Gastroesophageal sphincter (tissue), 4 donors: ENCODE data around the gene GRM7. TPM values are rescaled to one million over a fixed set of nuclear protein-coding genes. Genes with fewer than 3 reads are reported as not detected.

Source experiments
- ATAC-seq: fragments of 150-250 bp; one replicate; pipeline ENCODE4 v1.9.1; 2016; ENCODE audit warnings: mild to moderate bottlenecking, moderate library complexity
- H3K27ac ChIP-seq, 4 donors: fragments of 200-600 bp; sonication (generic) in 3 of 4; 1 replicate in 3 of 4; 2 replicates in 1 of 4; pipeline ENCODE4 v1.5.1; 2016 to 2019
- H3K27me3 ChIP-seq: fragments of 200-600 bp; sonication (generic); one replicate; pipeline ENCODE4 v1.5.1; 2019
- H3K36me3 ChIP-seq, 2 donors: fragments of 200-600 bp; sonication (generic); one replicate each; pipeline ENCODE4 v1.5.1; 2019; ENCODE audit warnings: control low read depth in 1 of 2
- H3K4me1 ChIP-seq, 3 donors: fragments of 200-600 bp; sonication (generic); 1 replicate in 2 of 3; 2 replicates in 1 of 3; pipeline ENCODE4 v1.5.1; 2016 to 2019; ENCODE audit warnings: control low read depth in 2 of 3
- H3K4me3 ChIP-seq, 2 donors: fragments of 200-600 bp; sonication (generic); one replicate each; pipeline ENCODE4 v1.5.1; 2019; ENCODE audit warnings: mild to moderate bottlenecking in 1 of 2, moderate library complexity in 1 of 2
- H3K9me3 ChIP-seq, 3 donors: fragments of 200-600 bp; sonication (generic); one replicate each; pipeline ENCODE4 v1.5.1; 2017 to 2019; ENCODE audit warnings: control low read depth in 2 of 3
- CTCF ChIP-seq, 4 experiments: fragments of 200-600 bp in 2 of 4; fragments of 450-650 bp in 2 of 4; sonication (generic) in 1 of 4; IDR thresholded peaks; one replicate each; pipeline ENCODE4 v1.5.1; 2017 to 2019; ENCODE audit warnings: antibody characterized with exemption in 4 of 4, mild to moderate bottlenecking in 2 of 4, moderate library complexity in 2 of 4
- EP300 ChIP-seq: sonication (generic); formaldehyde crosslinking; IDR thresholded peaks from one replicate; pipeline ENCODE4 v1.6.1; 2017; ENCODE audit warnings: antibody characterized with exemption, mild to moderate bottlenecking
- POLR2A ChIP-seq, 2 donors: fragments of 450-650 bp; IDR thresholded peaks; one replicate each; pipeline ENCODE4 v1.6.1; 2017; ENCODE audit warnings: antibody characterized with exemption in 2 of 2, mild to moderate bottlenecking in 2 of 2, moderate library complexity in 1 of 2
- POLR2AphosphoS5 ChIP-seq: sonication (generic); formaldehyde crosslinking; IDR thresholded peaks from one replicate; pipeline ENCODE4 v1.6.1; 2017; ENCODE audit warnings: antibody characterized with exemption
- WGBS, 2 donors: methylation state at CpG; one replicate each; pipeline ENCODE4 v1.1.5; 2018; ENCODE audit warnings: low coverage in 1 of 2; 5-methylcytosine and 5-hydroxymethylcytosine counted together
- total RNA-seq, 4 donors: library from RNA; depleted of rRNA; stranded (reverse); fragments of >200 nt; gene quantifications; one replicate each; pipeline ENCODE4 v1.1.0, GENCODE V29; 2016

The GRM7 gene
- total RNA-seq, 4 donors from 2014 or later, result 0.40 to 7.6 TPM; not detected in 2

- Histone ChIP-seq H3K4me1 (no peaks in the 10 kb centered on the region), H3K9me3 (no peaks in the 10 kb centered on the region), H3K27ac (no peak overlapping the region), H3K27me3 (no peaks in the 10 kb centered on the region), H3K4me3 (no peak overlapping the region), H3K36me3 (no peaks in the 10 kb centered on the region)
- no peak for ATAC-seq
- 81 to 94% methylated on average over 4 to 5 of the region's 5 CpGs for WGBS, 2 donors
- TF ChIP-seq EP300 (no peak), POLR2AphosphoS5 (no peak), CTCF (IDR thresholded peaks at IDR 0.05) (no peak), POLR2A (IDR thresholded peaks at IDR 0.05) (no peak)
Observed at GRCh38 chr3:7270731-7271130, 409.8 kb downstream of the GRM7 start.

GRCh38 chr3:7271631-7272030, 410.7 kb downstream of the GRM7 start:
- WGBS, 2 donors, result 54 to 65% methylated on average over 3 of the region's 3 CpGs
- no peak for ATAC-seq
- Histone ChIP-seq H3K36me3 (no peaks in the 10 kb centered on the region), H3K27ac (no peak overlapping the region), H3K9me3 (no peaks in the 10 kb centered on the region), H3K4me3 (no peak overlapping the region), H3K27me3 (no peaks in the 10 kb centered on the region), H3K4me1 (no peaks in the 10 kb centered on the region)
- no peak for TF ChIP-seq CTCF (IDR thresholded peaks at IDR 0.05)
- TF ChIP-seq POLR2AphosphoS5, result no peak
- TF ChIP-seq POLR2A (IDR thresholded peaks at IDR 0.05), result no peak
- TF ChIP-seq EP300, result no peak

DNA sequence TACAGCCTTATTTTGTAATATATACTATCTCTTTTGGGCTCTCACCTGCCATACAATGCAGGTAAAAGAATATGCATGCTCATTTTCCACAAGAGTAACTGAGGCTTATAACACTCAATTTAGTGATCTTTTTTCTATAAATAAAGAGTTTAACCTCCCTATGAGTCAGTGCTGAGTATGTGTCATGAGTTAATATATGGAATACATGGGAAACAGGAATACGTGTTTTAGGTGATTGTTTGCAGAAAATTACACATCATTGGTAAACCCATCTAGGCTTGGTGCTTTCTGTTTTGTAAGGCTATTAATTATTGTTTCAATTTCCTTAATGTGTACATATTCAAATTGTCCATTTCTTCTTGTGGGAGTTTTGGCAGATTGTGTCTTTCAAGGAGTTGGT, 411.3 kb downstream of the GRM7 start:
- Histone ChIP-seq H3K4me1 (no peaks in the 10 kb centered on the region), H3K36me3 (no peaks in the 10 kb centered on the region), H3K27ac (no peak overlapping the region), H3K4me3 (no peak overlapping the region), H3K9me3 (no peaks in the 10 kb centered on the region), H3K27me3 (no peaks in the 10 kb centered on the region)
- WGBS, 2 donors, result 67 to 92% methylated on average over 1 of the region's 1 CpG
- no peak for TF ChIP-seq POLR2A (IDR thresholded peaks at IDR 0.05)
- no peak for TF ChIP-seq CTCF (IDR thresholded peaks at IDR 0.05)
- TF ChIP-seq POLR2AphosphoS5, result no peak
- no peak for TF ChIP-seq EP300
- ATAC-seq, result no peak

- no peaks in the 10 kb centered on the region for H3K9me3 ChIP-seq
- no peaks in the 10 kb centered on the region for H3K36me3 ChIP-seq
- H3K4me3 ChIP-seq, result no peak overlapping the region
- no peaks in the 10 kb centered on the region for H3K27me3 ChIP-seq
- ATAC-seq, result no peak
- H3K4me1 ChIP-seq, result no peaks in the 10 kb centered on the region
- TF ChIP-seq POLR2AphosphoS5 (no peak), CTCF (IDR thresholded peaks at IDR 0.05) (no peak), POLR2A (IDR thresholded peaks at IDR 0.05) (no peak), EP300 (no peak)
- 63 to 93% methylated on average over 1 to 2 of the region's 2 CpGs for WGBS, 2 donors
- H3K27ac ChIP-seq, result no peak overlapping the region
Observed at GRCh38 chr3:7275396-7275795, 414.5 kb downstream of the GRM7 start.

DNA sequence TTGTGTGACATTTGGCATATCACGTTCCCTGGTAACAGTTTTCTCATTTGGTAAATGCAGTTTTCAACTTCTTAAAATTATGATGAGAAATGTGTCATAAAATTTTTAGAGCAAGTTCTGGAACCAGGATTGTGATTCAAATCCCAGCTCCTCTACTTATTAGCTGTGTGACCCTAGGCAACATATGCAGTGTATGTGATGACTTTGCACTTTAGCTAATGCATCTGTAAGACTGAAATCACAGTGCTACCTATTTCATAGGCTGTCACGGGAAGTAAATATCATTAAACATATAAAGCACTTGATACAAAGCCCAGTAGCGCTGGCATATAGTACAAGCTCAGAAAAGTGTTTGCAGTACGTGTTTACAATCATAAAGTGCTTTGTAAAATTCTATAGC, 419.4 kb downstream of the GRM7 start:
- TF ChIP-seq POLR2AphosphoS5 (no peak), EP300 (no peak), POLR2A (IDR thresholded peaks at IDR 0.05) (no peak), CTCF (IDR thresholded peaks at IDR 0.05) (no peak)
- Histone ChIP-seq H3K27ac (no peak overlapping the region), H3K27me3 (no peaks in the 10 kb centered on the region), H3K4me1 (no peaks in the 10 kb centered on the region), H3K4me3 (no peak overlapping the region), H3K36me3 (no peaks in the 10 kb centered on the region), H3K9me3 (no peaks in the 10 kb centered on the region)
- WGBS, 2 donors, result 82 to 89% methylated on average over 4 of the region's 4 CpGs
- no peak for ATAC-seq
